Posterior vena cava (tissue), 2 donors: ENCODE results near the gene FRYL. TPM values are rescaled to one million over a fixed set of nuclear protein-coding genes. Genes with fewer than 3 reads are reported as not detected.

Source experiments
- DNase-seq: peaks from one replicate; pipeline ENCODE4 v3.0.0-alpha.2; 2020; ENCODE audit warnings: low spot score
- intact Hi-C, 2 donors: fragments of 100-400 bp; cut with DNase I; formaldehyde crosslinking; loops; one replicate each; pipeline versions ENCODE4 v1.14.1 to v1.14.2; 2022 to 2023
- total RNA-seq, 2 donors: library from RNA; stranded (reverse); fragmentation: NEBNext Ultra II Directional; extraction: Animal tissue kit (Norgen Biotek cat#: 25700); gene quantifications; one replicate each; pipeline ENCODE4 v1.2.1, GENCODE V29; 2021
- donor health status: DM: yes; HTN: yes; CAD: no.
- donor health status: DM: yes; HTN: yes; CAD: no.

FRYL gene
- total RNA-seq, 2 donors from 2014 or later: 59.6 to 73.2 TPM

DNA sequence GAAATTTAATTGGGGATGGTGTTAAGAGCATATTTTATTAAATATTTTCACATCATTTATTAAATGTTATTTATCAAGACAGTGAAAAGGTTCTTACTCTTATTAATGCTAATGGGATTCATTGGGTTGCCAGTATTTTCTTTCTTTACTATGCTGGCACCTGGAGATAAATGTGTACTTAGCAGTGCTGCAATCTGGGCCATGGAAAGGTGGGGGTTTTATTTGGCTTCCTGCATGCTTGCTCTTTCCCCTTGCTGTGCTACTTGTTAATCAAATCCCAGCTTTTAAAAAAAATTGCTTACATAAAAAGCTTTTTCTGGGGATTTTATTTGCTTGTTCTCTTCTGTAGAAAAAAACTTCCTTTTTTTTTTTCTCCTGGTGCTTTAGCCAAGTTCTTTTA is 241.7 kb downstream of the FRYL start:
- no peak for DNase-seq
- intact Hi-C loops: no loop called here

DNA sequence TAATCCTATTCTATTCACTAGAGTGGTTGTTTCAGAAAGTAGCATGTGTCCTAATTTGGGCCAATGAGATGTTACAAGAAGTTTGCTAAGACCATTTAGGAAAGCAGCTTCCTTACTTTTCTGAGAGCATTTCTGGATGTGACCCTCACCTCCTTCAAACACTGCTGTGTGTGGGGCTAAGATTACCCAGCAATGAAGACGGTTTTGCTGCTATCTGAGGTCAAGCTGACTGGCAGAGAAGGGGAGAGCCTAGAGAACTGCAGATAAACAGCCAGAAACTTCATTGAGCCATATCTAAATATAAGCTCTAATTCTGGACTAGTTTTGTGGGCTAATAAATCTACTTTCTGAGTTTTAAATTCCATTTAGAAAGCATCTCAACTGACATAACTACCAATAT is 253.7 kb downstream of the FRYL start:
- intact Hi-C loops: no loop called here
- no peak for DNase-seq

GRCh38 chr4:48518143-48518542 is 261.9 kb downstream of the FRYL start:
- intact Hi-C loops: no loop called here
- DNase-seq: no peak

- no peak for DNase-seq
- intact Hi-C loops: no loop called here
Measured at GRCh38 chr4:48509543-48509942, 270.5 kb downstream of the FRYL start.

GRCh38 chr4:48506716-48507115 is 273.4 kb downstream of the FRYL start:
- DNase-seq: no peak
- intact Hi-C loops: no loop called here

- DNase-seq: no peak
- intact Hi-C loops: no loop called here
Measured at GRCh38 chr4:48504352-48504751, 275.7 kb downstream of the FRYL start.

GRCh38 chr4:48504026-48504330 is 276.1 kb downstream of the FRYL start:
- DNase-seq: no peak
- intact Hi-C loops: no loop called here

- intact Hi-C loops: no loop called here
- no peak for DNase-seq
Measured at GRCh38 chr4:48503233-48504025, 276.6 kb downstream of the FRYL start.

- DNase-seq: no peak
- intact Hi-C loops: no loop called here
Measured at GRCh38 chr4:48499551-48500066, 280.5 kb downstream of the FRYL start.

DNA sequence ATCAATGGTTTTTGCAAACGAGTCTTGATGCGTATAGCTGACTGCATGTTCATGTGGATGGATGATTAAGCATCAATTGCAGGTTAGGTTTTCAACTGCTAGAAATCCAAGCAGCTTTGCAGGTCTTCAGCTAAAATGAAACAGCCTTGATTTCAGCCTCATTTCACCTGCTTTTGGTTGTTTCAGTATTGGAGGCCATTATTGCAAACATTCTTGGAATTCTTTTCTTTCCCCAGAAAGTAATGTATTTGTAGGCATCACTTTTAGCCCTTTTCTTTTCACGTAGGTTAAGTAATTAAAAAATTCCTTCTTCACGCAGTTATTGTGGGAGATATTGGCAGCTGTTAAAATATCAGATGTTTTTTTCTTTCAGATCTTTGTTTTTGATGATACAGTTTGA is 281.2 kb downstream of the FRYL start:
- no peak for DNase-seq
- intact Hi-C loops: no loop called here

DNA sequence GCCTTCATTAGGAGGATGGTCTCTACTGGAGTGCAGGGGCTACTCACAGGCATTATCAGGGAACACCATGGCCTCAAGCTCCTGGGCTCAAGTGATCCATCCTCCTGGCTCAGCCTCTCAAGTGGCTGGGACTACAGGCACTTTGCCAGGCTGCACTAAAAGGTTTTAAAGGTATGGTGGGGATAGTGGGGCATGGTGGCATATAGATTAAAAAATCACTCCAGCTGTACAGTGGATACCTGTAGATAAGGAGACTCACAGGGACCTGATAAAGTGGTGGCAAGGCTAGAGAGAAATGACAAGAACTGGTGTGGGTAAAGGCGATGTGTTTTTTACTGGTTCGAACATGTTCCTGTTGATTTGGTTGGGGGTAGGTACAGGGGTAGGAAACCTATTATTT is 284.1 kb downstream of the FRYL start:
- intact Hi-C loops: no loop called here
- no peak for DNase-seq

- intact Hi-C loops: no loop called here
- no peak for DNase-seq
Measured at GRCh38 chr4:48493452-48494100, 286.5 kb downstream of the FRYL start.

GRCh38 chr4:48491514-48492176 is 288.4 kb downstream of the FRYL start:
- intact Hi-C loops: no loop called here
- DNase-seq: no peak

- DNase-seq: no peak
- intact Hi-C loops: no loop called here
Measured at GRCh38 chr4:48490680-48491513, 289.2 kb downstream of the FRYL start.

DNA sequence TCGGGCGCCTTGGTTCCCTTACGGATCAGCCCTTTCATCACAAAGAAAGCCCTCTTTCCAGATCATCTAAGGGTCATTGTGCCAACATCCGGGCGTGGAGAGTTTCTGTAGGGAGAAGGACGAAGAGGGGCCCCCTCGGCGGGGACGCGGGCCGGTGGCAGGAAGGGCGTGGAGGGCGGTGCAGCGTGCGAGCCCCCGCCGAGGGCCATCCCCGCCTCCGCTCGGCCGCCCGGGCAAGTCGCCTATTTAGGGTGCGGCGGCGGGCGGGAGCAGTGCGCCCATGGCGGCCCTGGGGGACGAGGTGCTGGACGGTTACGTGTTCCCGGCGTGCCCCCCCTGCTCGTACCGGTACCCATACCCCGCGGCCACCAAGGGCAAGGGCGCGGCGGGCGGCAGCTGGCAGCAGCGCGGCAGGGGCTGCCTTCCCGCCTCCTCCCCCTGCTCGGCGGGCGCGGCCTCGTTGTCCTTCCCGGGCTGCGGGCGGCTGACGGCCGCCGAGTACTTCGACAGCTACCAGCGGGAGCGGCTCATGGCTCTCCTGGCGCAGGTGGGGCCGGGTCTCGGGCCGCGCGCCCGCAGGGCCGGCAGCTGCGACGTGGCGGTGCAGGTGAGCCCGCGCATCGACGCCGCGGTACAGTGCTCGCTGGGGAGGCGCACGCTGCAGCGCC is 289.9 kb downstream of the FRYL start, which contains the start of gene ZAR1:
TSS of gene ZAR1 (plus strand) at position 241 of the 668 bp plus-strand sequence. CDS start at position 281, 40 bp downstream.
- intact Hi-C loops: no loop called here
- no peak for DNase-seq

DNA sequence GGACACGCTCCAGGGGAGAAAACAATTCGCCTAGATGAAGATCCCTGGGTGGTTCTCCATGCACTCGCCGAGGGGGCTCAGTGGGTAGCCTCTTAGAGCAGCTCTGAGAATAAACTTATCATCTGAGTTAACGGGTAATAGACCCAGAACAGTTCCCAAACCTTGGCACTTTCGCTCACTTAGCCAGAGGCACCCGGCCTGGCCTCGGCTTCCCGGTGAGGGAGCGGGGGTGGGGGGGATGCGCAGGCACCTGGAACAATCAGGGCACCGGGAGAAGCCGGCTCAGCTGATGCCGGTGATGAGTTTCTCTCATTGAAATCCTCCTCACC is 290.4 kb downstream of the FRYL start:
- intact Hi-C loops: no loop called here
- DNase-seq: no peak

GRCh38 chr4:48484494-48485168 is 295.4 kb downstream of the FRYL start:
- intact Hi-C loops: no loop called here
- DNase-seq: no peak

- intact Hi-C loops: no loop called here
Measured at GRCh38 chr4:48483777-48484493, 296.1 kb downstream of the FRYL start.

More at GRCh38 chr4:48483777-48484493, 296.1 kb downstream of the FRYL start:
- peak; percentile 80 for DNase-seq
